GM12865 (cell line): ENCODE results near the gene LIPF.
A peak's percentile ranks its signal among the peaks of the same experiment; 100 is the strongest.

ENCODE experiments used
- DNase-seq: peaks from one replicate; pipeline ENCODE4 v3.0.0; 2010; ENCODE audit warnings: low read depth
- H3K4me3 ChIP-seq: 2 replicates; pipeline ENCODE4 v1.5.1; 2011; ENCODE audit warnings: mild to moderate bottlenecking, low read depth, low read length, control low read depth
- TF ChIP-seq, protein P1 (sequence below): IDR thresholded peaks from 2 replicates; pipeline ENCODE4 v1.5.1; 2011; ENCODE audit warnings: low read length, control low read depth, low read depth, inconsistent platforms; ENCODE audit not compliant: insufficient read depth; ENCODE audit errors: missing control alignments

Gene LIPF

DNA sequence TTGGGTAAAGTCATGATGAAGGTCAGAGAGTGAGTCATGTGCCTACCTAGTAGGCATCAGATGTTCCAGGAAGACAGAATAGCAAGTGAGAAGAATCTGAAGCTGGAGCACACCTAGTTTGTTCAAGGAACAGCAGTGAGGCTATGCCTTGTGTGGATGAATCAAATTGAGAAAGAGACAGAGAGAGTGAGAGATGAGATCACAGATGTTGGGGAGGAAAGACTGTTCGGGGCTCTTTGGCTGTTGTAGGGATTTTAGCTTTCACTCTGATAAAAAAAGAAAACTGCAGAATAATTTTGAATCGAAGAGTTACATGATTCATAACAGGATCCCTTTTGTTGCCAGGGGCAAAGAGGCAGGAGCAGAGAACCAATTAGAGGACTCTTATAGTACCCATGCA, 6.3 kb downstream of the LIPF start:
- DNase-seq: peak; percentile 35
- TF ChIP-seq, protein P1, sequence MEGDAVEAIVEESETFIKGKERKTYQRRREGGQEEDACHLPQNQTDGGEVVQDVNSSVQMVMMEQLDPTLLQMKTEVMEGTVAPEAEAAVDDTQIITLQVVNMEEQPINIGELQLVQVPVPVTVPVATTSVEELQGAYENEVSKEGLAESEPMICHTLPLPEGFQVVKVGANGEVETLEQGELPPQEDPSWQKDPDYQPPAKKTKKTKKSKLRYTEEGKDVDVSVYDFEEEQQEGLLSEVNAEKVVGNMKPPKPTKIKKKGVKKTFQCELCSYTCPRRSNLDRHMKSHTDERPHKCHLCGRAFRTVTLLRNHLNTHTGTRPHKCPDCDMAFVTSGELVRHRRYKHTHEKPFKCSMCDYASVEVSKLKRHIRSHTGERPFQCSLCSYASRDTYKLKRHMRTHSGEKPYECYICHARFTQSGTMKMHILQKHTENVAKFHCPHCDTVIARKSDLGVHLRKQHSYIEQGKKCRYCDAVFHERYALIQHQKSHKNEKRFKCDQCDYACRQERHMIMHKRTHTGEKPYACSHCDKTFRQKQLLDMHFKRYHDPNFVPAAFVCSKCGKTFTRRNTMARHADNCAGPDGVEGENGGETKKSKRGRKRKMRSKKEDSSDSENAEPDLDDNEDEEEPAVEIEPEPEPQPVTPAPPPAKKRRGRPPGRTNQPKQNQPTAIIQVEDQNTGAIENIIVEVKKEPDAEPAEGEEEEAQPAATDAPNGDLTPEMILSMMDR: no peak
- no peak overlapping the region for H3K4me3 ChIP-seq

DNA sequence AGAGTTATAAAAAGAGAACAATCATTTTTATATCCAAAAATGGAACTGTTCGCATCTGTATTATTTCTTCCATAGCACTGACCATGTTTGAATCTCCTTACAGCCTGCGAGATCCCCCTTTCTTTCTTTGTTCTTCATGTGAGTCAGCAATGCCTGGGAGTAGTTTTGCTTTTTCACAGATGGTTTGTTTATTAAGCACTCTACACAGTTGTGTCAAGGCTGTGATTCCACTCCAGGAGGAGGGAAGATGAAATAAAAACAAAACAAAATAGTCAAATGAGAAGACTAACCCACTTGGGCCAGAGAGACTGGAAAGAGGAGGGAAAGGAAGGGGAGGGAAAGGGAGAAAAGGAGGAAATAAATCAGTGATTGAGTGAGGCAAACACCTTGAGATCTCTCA, 7.8 kb downstream of the LIPF start:
- TF ChIP-seq, protein P1: no peak
- no peak for DNase-seq
- H3K4me3 ChIP-seq: no peak overlapping the region

GRCh38 chr10:88676283-88677060, 12.2 kb downstream of the LIPF start:
- TF ChIP-seq, protein P1: no peak
- H3K4me3 ChIP-seq: no peak overlapping the region
- no peak for DNase-seq

- TF ChIP-seq, protein P1: no peak
Observed at GRCh38 chr10:88680958-88681357, 16.7 kb downstream of the LIPF start.

GRCh38 chr10:88682491-88682890, 18.2 kb downstream of the LIPF start:
- no peak overlapping the region for H3K4me3 ChIP-seq
- TF ChIP-seq, protein P1: no peak
- DNase-seq: no peak

More at GRCh38 chr10:88680958-88681357, 16.7 kb downstream of the LIPF start:
- DNase-seq: no peak
- no peak overlapping the region for H3K4me3 ChIP-seq

GRCh38 chr10:88687853-88688467, 23.7 kb downstream of the LIPF start:
- TF ChIP-seq, protein P1: peak; percentile 70
- H3K4me3 ChIP-seq: no peak overlapping the region
- DNase-seq: peak; percentile 40
